Epithelial cell of esophagus (primary cell): ENCODE measurements around the gene CELF1.

ENCODE experiments used
- DNase-seq: peaks from one replicate; pipeline ENCODE4 v3.0.0; 2010; ENCODE audit warnings: low read depth
- H3K4me3 ChIP-seq: 2 replicates; pipeline ENCODE4 v1.5.1; 2011; ENCODE audit warnings: mild to moderate bottlenecking, low read length, control low read depth
- CTCF ChIP-seq: IDR thresholded peaks from 2 replicates; pipeline ENCODE4 v1.5.1; 2011; ENCODE audit warnings: low read depth, mild to moderate bottlenecking, low read length, control low read depth, inconsistent platforms; ENCODE audit not compliant: insufficient read depth; ENCODE audit errors: missing control alignments

CELF1 gene

DNA sequence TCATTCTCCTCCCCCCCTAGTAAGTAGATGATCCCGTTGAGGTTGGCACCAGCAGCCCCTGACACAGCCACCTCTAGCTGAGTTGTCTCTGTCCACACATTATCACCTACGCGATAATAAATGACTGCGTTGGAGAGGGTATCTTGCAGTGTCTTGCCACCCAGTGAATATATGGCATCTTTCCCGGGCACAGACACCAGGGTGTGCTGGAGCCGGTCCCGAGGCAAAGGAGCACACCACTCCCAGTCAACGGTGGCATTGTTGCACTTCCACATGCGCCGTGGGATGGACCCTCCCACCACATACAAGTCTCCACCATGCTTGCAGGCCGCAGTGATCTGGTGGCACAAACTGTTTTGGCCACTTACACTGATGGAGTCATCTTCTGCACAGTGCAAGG, 20.4 kb upstream of the CELF1 start:
- TF ChIP-seq CTCF = no peak
- no peak for DNase-seq
- no peak overlapping the region for H3K4me3 ChIP-seq

DNA sequence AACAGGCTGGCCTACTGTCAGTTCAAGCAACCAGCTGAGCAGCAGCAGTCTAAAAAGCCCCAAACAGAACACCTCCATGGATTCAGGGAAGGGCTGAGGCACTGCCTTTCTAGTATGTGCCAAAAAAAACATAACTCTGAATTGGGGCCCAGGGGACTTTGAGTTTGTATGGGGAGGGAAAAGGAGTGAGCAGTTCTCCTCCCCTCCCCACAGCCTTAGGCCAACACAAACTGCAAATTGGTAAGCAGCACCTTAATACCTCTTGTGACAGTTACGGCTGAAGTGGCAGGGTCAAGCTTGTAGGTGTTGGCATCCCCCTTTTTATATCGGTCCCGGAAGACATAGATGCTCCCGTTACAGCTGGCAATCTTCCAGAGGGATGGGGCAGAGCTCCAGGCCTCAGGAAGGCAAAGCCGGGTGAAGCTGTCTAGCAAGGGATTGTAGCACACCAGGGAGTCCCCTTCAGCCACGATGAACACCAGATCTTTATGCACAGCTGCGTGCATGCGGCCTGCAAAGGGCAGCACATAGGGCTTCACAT, 19.9 kb upstream of the CELF1 start:
- DNase-seq = no peak
- TF ChIP-seq CTCF = no peak
- no peak overlapping the region for H3K4me3 ChIP-seq

DNA sequence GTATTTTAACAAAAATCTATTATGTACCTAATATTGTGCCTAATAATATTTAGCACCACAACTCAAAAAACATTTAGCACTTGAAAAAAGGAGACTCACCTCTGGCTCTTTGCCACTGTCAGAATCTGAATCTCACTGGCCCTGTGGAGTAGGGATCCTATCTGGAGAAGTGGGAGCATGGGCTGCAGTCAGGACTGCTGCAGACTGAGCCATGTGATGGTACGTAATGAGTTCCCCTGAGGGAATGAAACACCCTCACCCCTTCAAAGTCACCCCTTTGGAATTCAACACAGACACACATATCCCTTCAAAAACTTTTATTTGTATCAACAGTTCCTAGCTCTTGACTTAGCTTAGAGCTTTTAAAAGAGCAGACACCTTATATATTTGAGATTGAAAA, 19.0 kb upstream of the CELF1 start:
- no peak for TF ChIP-seq CTCF
- H3K4me3 ChIP-seq = no peak overlapping the region
- DNase-seq = peak; percentile 64

GRCh38 chr11:47571357-47571729, 18.4 kb upstream of the CELF1 start:
- no peak for TF ChIP-seq CTCF
- no peak overlapping the region for H3K4me3 ChIP-seq
- no peak for DNase-seq

- DNase-seq = no peak
- TF ChIP-seq CTCF = no peak
- no peak overlapping the region for H3K4me3 ChIP-seq
Observed at GRCh38 chr11:47570651-47571356, 17.9 kb upstream of the CELF1 start.

DNA sequence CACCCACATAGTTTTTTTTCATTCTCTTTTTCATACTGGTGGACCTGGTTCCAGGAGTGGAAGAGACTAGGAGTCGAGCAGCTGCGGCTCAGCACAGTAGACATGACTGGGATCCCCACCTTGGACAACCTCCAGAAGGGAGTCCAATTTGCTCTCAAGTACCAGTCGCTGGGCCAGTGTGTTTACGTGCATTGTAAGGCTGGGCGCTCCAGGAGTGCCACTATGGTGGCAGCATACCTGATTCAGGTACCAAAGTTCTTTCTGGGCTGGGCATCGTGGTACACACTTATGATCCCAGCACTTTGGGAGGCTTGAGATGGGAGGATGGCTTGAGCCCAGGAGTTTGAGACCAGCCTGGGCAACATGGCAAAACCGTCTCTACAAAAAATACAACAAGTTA, 16.7 kb upstream of the CELF1 start:
- no peak overlapping the region for H3K4me3 ChIP-seq
- DNase-seq = no peak
- no peak for TF ChIP-seq CTCF

GRCh38 chr11:47566149-47566698, 13.3 kb upstream of the CELF1 start:
- DNase-seq = peak; percentile 40
- no peak for TF ChIP-seq CTCF
- peak overlapping the region; percentile 70 for H3K4me3 ChIP-seq
